ENCODE measurements around the gene ATP8A2.

ATP8A2 gene

GRCh38 chr13:25934127-25934526, 562.4 kb downstream of the ATP8A2 start:
- no peak for TF ChIP-seq CTCF (IDR thresholded peaks at IDR 0.05; ENCODE audit: low read depth, low read length, missing control alignments)
- no peak for DNase-seq (ENCODE audit: extremely low read depth, low read depth)
- no peak overlapping the region for H3K4me3 ChIP-seq (replicated peaks; ENCODE audit: low read depth, low read length)

- H3K4me3 ChIP-seq (replicated peaks; ENCODE audit: low read depth, low read length), result no peak overlapping the region
- no peak for TF ChIP-seq CTCF (IDR thresholded peaks at IDR 0.05; ENCODE audit: low read depth, low read length, missing control alignments)
- DNase-seq (ENCODE audit: extremely low read depth, low read depth), result no peak
These were observed 568.4 kb downstream of the ATP8A2 start for GRCh38 chr13:25939961-25940687.

- TF ChIP-seq CTCF (IDR thresholded peaks at IDR 0.05; ENCODE audit: low read depth, low read length, missing control alignments), result no peak
- DNase-seq (ENCODE audit: extremely low read depth, low read depth), result no peak
- no peak overlapping the region for H3K4me3 ChIP-seq (replicated peaks; ENCODE audit: low read depth, low read length)
These were observed 571.3 kb downstream of the ATP8A2 start for GRCh38 chr13:25943081-25943480.

GRCh38 chr13:25943658-25944057, 571.9 kb downstream of the ATP8A2 start:
- no peak for DNase-seq (ENCODE audit: extremely low read depth, low read depth)
- TF ChIP-seq CTCF (IDR thresholded peaks at IDR 0.05; ENCODE audit: low read depth, low read length, missing control alignments), result no peak

GRCh38 chr13:25945596-25945995, 573.8 kb downstream of the ATP8A2 start:
- DNase-seq (ENCODE audit: extremely low read depth, low read depth), result no peak

More at GRCh38 chr13:25943658-25944057, 571.9 kb downstream of the ATP8A2 start:
- no peak overlapping the region for H3K4me3 ChIP-seq (replicated peaks; ENCODE audit: low read depth, low read length)

GRCh38 chr13:25946321-25946720, 574.5 kb downstream of the ATP8A2 start:
- no peak for DNase-seq (ENCODE audit: extremely low read depth, low read depth)
- TF ChIP-seq CTCF (IDR thresholded peaks at IDR 0.05; ENCODE audit: low read depth, low read length, missing control alignments), result no peak
- no peak overlapping the region for H3K4me3 ChIP-seq (replicated peaks; ENCODE audit: low read depth, low read length)

More at GRCh38 chr13:25945596-25945995, 573.8 kb downstream of the ATP8A2 start:
- H3K4me3 ChIP-seq (replicated peaks; ENCODE audit: low read depth, low read length), result no peak overlapping the region
- no peak for TF ChIP-seq CTCF (IDR thresholded peaks at IDR 0.05; ENCODE audit: low read depth, low read length, missing control alignments)

- H3K4me3 ChIP-seq (replicated peaks; ENCODE audit: low read depth, low read length), result no peak overlapping the region
- TF ChIP-seq CTCF (IDR thresholded peaks at IDR 0.05; ENCODE audit: low read depth, low read length, missing control alignments), result no peak
- DNase-seq (ENCODE audit: extremely low read depth, low read depth), result no peak
These were observed 577.1 kb downstream of the ATP8A2 start for GRCh38 chr13:25948910-25949309.

Data from HFF-Myc (cell line).